Right lobe of liver (tissue), 4 donors: ENCODE measurements around the gene CUX1.
"Not testable (repeated sequence)": the region's sequence is repeated elsewhere in the genome, so short reads cannot be mapped to it uniquely, and the experiment has no call there.

Experiments
- POLR2A ChIP-seq: fragments of 450-650 bp; IDR thresholded peaks from one replicate; pipeline ENCODE4 v1.6.1; 2017; ENCODE audit warnings: antibody characterized with exemption, mild to moderate bottlenecking
- TF ChIP-seq, protein P1 (sequence below), 4 donors: fragments of 200-600 bp in 3 of 4; fragments of 450-650 bp in 1 of 4; IDR thresholded peaks; one replicate each; pipeline versions ENCODE4 v1.5.1 to v1.8.0; 2016 to 2022; ENCODE audit warnings: antibody characterized with exemption in 4 of 4, mild to moderate bottlenecking in 2 of 4
- donor health status: DM: no; HTN: no; CAD: no.
- donor health status: DM: no; HTN: no; CAD: no.
- donor health status: DM: no; HTN: yes; CAD: no.

DNA sequence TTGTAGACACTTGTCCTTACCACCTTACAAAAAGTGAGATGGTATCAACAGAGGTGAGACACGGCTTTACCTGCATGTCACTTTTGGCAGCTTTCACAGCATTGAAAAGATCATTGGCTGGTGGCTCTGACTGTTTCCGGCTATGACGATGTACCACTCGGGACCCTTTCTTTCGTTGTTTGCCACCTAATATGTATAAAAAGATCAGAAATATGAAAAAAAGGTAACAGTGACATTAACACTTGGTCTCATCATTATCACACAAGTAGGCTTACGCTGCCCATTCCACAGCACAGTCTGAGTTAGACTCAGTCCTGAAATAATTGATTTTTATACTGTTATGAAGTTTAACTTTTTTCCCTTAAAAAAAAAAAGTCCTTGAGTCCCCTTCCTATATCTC, 509.8 kb downstream of the CUX1 start:
- TF ChIP-seq, protein P1, sequence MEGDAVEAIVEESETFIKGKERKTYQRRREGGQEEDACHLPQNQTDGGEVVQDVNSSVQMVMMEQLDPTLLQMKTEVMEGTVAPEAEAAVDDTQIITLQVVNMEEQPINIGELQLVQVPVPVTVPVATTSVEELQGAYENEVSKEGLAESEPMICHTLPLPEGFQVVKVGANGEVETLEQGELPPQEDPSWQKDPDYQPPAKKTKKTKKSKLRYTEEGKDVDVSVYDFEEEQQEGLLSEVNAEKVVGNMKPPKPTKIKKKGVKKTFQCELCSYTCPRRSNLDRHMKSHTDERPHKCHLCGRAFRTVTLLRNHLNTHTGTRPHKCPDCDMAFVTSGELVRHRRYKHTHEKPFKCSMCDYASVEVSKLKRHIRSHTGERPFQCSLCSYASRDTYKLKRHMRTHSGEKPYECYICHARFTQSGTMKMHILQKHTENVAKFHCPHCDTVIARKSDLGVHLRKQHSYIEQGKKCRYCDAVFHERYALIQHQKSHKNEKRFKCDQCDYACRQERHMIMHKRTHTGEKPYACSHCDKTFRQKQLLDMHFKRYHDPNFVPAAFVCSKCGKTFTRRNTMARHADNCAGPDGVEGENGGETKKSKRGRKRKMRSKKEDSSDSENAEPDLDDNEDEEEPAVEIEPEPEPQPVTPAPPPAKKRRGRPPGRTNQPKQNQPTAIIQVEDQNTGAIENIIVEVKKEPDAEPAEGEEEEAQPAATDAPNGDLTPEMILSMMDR (IDR thresholded peaks at IDR 0.05): not testable (repeated sequence)
- not testable (repeated sequence) for TF ChIP-seq POLR2A
